Measurements from ENCODE around the gene SYN1.
"Not testable (repeated sequence)": the region's sequence is repeated elsewhere in the genome, so short reads cannot be mapped to it uniquely, and the experiment has no call there.

SYN1 gene

GRCh38 chrX:47619486-47620302, at the start of gene SYN1:
TSS of gene SYN1 (minus strand) at chrX:47619857. CDS start at chrX:47619728, 129 bp downstream.
- DNase-seq (ENCODE audit: low read depth) = peak; percentile 72

- not testable (repeated sequence) for DNase-seq (ENCODE audit: low read depth)
Measured at GRCh38 chrX:47665797-47666196, 46.1 kb upstream of the SYN1 start.

- DNase-seq (ENCODE audit: low read depth) = no peak
Measured at GRCh38 chrX:47664737-47665136, 45.1 kb upstream of the SYN1 start.

- DNase-seq (ENCODE audit: low read depth) = peak; percentile 24
Measured at GRCh38 chrX:47662144-47662657, 42.5 kb upstream of the SYN1 start.

GRCh38 chrX:47661539-47661938, 41.9 kb upstream of the SYN1 start:
- DNase-seq (ENCODE audit: low read depth) = no peak

- DNase-seq (ENCODE audit: low read depth) = no peak
Measured at GRCh38 chrX:47659421-47659726, 39.7 kb upstream of the SYN1 start.

GRCh38 chrX:47658684-47659420, 39.2 kb upstream of the SYN1 start, which contains the start of gene UXT:
TSS of gene UXT (minus strand) at chrX:47659180. CDS start at chrX:47658927, 253 bp downstream.
- peak; percentile 84 for DNase-seq (ENCODE audit: low read depth)

- no peak for DNase-seq (ENCODE audit: low read depth)
Measured at GRCh38 chrX:47658301-47658683, 38.6 kb upstream of the SYN1 start.

GRCh38 chrX:47651043-47651905, 31.6 kb upstream of the SYN1 start:
- DNase-seq (ENCODE audit: low read depth) = no peak

GRCh38 chrX:47650164-47651042, 30.7 kb upstream of the SYN1 start, which contains the start of gene ELK1:
TSS of gene ELK1 (minus strand) at chrX:47650563. CDS start at chrX:47641441, 9,122 bp downstream.
- peak; percentile 82 for DNase-seq (ENCODE audit: low read depth)

- DNase-seq (ENCODE audit: low read depth) = no peak
Measured at GRCh38 chrX:47649781-47650163, 30.1 kb upstream of the SYN1 start.

- no peak for DNase-seq (ENCODE audit: low read depth)
Measured at GRCh38 chrX:47649271-47649670, 29.6 kb upstream of the SYN1 start.

GRCh38 chrX:47648376-47648775, 28.7 kb upstream of the SYN1 start:
- no peak for DNase-seq (ENCODE audit: low read depth)

- DNase-seq (ENCODE audit: low read depth) = no peak
Measured at GRCh38 chrX:47646636-47647035, 27.0 kb upstream of the SYN1 start.

- no peak for DNase-seq (ENCODE audit: low read depth)
Measured at GRCh38 chrX:47645530-47645929, 25.9 kb upstream of the SYN1 start.

- DNase-seq (ENCODE audit: low read depth) = no peak
Measured at GRCh38 chrX:47644557-47645091, 25.0 kb upstream of the SYN1 start.

- DNase-seq (ENCODE audit: low read depth) = no peak
Measured at GRCh38 chrX:47643926-47644325, 24.3 kb upstream of the SYN1 start.

- no peak for DNase-seq (ENCODE audit: low read depth)
Measured at GRCh38 chrX:47638816-47639215, 19.2 kb upstream of the SYN1 start.

GRCh38 chrX:47637546-47638195, 18.0 kb upstream of the SYN1 start:
- no peak for DNase-seq (ENCODE audit: low read depth)

GRCh38 chrX:47634871-47635575, 15.4 kb upstream of the SYN1 start:
- no peak for DNase-seq (ENCODE audit: low read depth)
